IPS DF 4.7 (cell line): ENCODE data around the gene PCDH7.

Experiments
- DNase-seq: peaks from one replicate; pipeline ENCODE4 v3.0.0-alpha.2; 2013; ENCODE audit warnings: low spot score; ENCODE audit errors: extremely low read depth

Gene PCDH7

GRCh38 chr4:30725562-30725961, 5.4 kb downstream of the PCDH7 start:
- no peak for DNase-seq

DNA sequence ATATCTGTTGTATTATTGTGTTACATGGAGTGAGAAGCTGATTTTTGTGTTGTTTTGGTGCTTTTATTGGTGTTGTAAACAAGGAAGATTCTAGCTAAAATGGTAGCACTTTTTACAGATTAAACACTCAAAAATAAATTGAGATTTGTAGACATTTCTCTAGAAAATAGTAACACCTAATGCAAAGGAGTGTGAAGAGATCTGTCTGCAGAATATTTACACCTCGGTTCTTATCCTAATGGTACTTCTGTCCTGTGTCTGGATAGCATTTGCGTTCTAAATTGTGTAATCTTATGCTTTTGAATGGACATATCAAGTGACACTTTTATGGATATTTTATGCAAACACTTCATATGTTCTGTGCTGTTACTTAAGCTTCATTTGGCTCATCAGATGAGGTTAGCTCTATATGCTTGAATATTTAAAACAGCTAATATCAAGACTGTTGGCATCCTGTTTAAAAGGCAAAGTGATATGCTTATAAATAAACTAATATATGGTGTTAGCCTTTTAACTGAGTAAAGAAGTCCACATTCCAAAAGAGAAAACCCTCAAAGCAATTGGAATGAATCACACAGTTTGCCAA, 6.0 kb downstream of the PCDH7 start:
- DNase-seq = no peak

- no peak for DNase-seq
Measured at GRCh38 chr4:30727409-30727808, 7.2 kb downstream of the PCDH7 start.

- no peak for DNase-seq
Measured at GRCh38 chr4:30728311-30728710, 8.1 kb downstream of the PCDH7 start.

GRCh38 chr4:30743897-30744296, 23.7 kb downstream of the PCDH7 start:
- DNase-seq = no peak

- no peak for DNase-seq
Measured at GRCh38 chr4:30744386-30744785, 24.2 kb downstream of the PCDH7 start.

DNA sequence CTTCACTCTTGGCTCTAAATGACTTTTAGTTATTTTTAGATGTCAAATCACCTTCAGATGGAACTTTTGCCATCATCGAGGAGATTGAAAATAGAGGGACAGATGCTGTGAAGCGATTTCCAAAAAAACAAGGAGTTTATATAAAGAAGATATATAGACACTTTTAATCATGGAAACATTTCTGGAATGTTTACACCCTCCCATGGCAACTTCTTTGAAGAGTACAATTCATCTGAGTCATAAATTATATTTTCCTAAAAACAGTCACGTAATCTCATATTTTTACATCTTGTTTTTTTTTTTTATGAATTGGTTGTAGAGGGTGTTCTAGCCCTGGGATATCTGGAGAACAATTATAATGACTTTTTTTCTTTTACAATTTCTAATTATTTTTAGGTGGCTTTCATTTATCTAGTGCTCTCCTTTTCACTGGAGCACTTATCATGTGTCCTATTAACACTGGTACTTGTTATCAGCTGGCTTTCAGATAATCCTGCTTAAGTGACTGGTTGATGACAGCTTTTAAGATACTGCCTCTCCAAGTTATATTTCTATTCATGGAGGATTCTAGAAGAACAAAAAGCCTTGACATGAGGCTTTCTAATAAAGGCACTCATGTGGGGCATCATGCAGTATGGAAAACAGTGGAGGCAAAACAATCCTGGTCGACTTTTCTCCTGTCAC, 24.9 kb downstream of the PCDH7 start:
- no peak for DNase-seq

DNA sequence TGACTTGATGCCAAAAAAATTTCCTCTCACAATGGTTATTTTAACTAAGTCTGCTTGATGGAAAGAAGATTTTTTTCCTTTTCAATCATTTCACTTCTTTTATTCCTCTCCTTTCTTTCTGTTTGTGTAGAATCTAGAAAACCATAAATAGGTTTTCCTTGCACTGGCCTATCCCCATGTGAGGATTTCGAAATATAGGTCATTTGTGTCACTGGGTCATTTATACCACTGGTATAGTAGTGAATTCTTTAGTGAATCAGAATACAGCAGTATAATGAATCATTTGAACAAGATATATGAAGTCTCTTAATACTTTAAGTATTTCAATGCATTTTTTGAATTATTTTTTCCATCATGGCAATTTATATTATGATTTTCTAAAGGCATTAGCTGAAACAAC, 26.6 kb downstream of the PCDH7 start:
- DNase-seq = no peak

DNA sequence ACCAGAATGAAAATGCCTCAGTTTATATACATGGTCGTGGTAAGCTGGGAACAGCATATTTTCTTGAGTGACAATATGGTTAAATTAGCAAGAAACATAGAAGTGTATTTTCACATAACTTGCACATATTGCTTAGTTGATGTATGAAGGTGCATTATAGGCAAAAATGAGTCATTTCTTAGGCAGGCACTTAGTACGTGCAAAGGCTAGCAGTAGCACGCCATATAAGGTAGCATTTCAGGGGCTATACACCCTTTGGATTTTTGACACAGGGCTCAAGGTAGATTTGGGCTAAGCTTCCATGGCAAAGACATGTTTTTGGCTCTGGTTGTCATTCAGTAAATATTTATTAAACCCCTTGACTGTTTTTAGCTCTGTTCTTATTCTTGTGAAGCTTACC, 33.1 kb downstream of the PCDH7 start:
- DNase-seq = no peak

DNA sequence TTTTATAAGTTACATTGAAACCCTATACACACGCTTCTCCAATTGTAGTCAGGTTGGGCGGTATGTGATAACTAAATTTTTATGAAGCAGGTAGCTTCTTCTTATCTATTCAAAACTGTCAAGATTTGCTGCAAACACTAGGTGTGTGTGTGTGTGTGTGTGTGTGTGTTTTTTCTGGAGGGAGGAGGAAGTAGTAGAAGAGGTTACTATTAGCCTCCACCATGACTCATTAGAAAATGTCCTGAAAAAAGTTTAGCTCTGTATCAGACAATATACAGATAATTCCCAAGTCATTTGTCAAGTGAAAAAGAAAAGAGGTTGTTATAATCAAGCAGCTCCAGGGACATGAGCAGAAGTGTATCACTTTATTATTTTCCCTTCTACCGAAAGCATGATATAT, 33.9 kb downstream of the PCDH7 start:
- DNase-seq = no peak

GRCh38 chr4:30755346-30755745, 35.2 kb downstream of the PCDH7 start:
- DNase-seq = no peak

DNA sequence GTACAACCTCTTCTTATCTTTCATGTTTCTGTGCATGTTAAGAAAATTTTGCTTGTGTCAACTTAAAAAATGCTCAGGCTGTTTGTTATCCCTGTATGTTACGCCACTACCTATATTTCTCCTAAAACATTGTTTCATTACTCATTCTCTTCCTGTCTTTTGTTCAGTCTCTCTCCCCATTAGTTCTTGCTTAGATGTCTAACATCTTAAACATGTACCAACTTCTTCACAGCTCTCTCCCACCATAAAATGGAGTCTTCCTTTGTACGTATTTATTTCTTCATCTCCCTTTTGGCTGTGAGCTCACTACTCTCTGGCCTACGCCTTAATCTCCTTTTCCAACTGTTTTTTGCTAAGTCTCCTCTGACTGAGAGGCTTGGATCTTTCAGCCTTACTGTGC, 36.4 kb downstream of the PCDH7 start:
- no peak for DNase-seq

DNA sequence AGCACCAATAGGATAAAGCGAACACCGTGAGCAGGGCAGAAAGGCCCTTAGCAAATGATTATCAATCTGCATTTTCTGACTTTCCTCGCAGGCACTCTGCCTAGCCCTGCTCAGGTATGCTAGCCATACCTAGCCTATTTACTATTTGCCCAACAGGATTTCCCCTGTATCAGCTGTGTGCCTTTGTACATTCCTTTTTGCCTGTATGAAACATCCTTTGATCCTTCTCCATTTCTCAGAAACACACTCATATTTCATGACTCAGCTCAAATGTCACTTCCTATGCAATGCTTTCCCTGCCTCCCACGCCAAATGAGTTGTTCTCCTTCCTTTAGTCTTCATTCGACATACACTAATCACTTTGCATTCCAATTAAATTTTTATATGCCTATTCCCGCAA, 37.2 kb downstream of the PCDH7 start:
- DNase-seq = no peak

DNA sequence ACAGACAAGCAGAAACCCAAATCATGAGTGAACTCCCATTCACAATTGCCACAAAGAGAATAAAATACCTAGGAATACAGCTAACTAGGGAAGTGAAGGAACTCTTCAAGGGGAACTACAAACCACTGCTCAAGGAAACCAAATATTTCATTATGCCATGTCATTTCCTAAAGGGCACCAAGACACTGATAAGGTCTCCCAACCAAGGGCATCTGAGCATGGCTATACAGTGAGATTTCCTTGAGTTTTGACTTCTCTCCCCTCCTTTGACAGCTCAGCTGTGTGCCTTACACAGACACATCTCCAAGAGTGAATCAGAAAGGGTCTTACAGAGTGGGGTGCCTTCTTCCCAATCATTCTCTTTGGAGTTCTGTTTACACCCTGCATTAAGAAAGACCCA, 40.4 kb downstream of the PCDH7 start:
- no peak for DNase-seq

- no peak for DNase-seq
Measured at GRCh38 chr4:30763321-30763727, 43.2 kb downstream of the PCDH7 start.

DNA sequence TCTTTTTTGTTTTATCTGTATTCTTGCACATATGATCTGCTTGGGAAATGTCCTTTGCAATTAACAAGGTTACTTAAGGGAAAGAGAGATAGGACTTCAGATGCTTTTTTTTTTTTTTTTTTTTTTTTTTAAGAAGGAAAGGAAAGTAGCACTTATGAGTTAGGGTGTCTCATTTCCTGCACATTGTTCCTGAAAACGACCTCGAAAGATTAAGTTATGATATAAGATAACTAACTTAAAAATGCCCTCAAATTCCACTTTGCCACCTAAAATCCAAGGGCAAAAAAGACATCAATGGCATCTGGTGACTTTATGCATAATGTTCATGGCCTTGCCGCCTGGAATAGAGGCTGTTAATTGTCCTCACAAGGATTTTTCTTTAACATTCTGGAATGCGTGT, 44.9 kb downstream of the PCDH7 start:
- DNase-seq = no peak

DNA sequence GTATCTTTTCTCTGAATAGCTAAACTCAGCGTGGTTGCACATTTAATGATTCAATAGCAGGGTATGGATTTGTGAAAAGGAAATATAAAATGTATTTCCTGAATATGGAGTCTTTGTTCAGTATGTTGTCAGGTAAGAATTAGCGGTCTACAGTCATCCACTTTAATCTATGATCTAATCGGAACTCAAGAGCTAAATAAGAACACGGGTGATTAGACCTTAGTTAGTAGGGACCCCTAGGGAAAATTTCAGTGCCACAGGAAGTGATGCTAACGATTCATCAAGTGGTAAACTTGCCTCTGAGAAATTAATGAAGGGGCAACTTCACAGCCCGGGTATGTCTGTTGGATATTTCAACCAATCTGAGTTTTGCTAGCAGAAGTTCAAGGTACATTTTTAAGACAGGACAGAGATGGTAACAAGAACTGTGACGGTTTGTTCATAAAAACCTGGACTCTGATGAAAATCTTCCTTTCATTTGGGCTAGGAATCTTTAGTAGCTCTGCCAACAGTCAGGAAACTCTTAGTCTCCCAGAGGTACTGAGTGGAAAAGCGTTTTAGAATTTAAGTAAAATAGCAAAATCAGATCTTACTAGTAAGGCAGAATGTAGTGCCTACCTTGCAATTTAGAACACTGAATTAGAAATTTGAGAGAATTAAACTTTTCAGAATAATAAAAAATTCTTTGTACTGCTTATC, 47.1 kb downstream of the PCDH7 start:
- DNase-seq = no peak

DNA sequence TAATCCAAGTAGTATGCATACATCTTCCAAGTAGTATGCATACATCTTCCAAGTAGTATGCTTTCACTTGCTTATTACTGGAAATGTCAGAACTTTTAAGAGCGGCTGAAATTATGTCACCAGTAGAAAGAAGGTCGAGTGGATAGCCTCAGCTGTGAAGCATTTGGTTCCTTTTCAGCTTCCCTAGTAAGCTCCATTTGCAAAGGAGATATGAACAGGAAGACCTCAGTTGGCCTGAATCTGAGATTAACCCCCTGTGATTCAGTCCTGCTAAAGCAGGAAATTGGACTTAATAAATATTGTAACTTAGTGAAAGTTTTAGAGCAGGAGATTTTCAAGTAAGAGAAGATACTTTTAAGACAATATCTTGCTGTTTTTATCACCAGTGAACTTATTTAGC, 48.1 kb downstream of the PCDH7 start:
- DNase-seq = no peak

GRCh38 chr4:30769093-30769492, 48.9 kb downstream of the PCDH7 start:
- no peak for DNase-seq

GRCh38 chr4:30770049-30770549, 49.9 kb downstream of the PCDH7 start:
- DNase-seq = no peak

- DNase-seq = no peak
Measured at GRCh38 chr4:30770812-30771211, 50.6 kb downstream of the PCDH7 start.

DNA sequence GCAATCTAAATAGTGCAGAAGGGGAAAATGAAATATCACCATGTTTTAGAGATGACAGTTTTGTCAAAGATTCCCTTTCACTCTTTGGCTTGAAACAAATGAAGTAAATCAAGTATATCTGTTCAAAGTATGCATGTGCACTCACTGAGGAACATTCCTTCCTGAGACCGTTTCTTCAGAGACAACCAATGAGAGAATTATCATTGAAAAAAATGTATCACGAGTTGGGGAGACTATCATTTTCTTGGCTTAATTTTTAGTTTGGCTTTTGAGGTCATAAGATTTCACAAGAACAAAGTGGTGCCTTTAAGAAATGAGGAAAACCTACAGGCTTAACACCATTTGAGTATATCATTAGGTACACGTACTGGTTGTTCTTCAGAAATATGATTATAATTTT, 56.3 kb downstream of the PCDH7 start:
- DNase-seq = no peak

DNA sequence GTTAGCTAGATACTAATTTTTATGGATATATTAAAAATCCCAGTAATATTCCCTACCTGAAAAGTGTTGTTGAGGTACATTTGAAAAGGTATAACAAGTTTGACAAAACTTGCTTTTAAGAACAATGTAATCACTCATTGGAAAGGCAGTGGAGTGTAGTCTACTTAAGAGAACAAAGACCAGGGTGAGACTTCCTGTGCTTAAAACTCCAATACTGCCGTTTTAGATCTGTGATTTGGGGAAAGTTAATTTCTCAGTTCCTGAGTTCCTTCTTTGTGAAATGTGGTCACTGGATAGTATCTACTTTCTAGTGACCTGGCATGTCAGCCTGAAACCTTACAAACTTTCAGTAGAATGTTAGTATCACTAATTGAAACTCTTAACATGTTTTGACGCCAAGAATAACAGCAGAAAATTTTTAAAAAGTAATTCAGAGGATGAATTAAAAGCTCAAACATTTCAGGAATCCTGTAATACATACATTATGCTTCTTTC, 56.8 kb downstream of the PCDH7 start:
- DNase-seq = no peak
